Transverse colon (tissue), 4 donors: ENCODE results near the gene CASP8. TPM values are rescaled to one million over a fixed set of nuclear protein-coding genes. Genes with fewer than 3 reads are reported as not detected.

ENCODE experiments used
- DNase-seq: peaks from one replicate; pipeline ENCODE4 v3.0.0-alpha.2; 2019
- H3K27ac ChIP-seq, 4 donors: fragments of 200-600 bp; sonication (generic); 2 replicates each; pipeline ENCODE4 v1.5.1; 2016 to 2018; ENCODE audit warnings: inconsistent platforms in 4 of 4
- H3K27me3 ChIP-seq: fragments of 200-600 bp; sonication (generic); 2 replicates; pipeline ENCODE4 v1.5.1; 2017; ENCODE audit warnings: inconsistent platforms
- H3K36me3 ChIP-seq, 4 donors: fragments of 200-600 bp; sonication (generic); 2 replicates each; pipeline ENCODE4 v1.5.1; 2017 to 2019; ENCODE audit warnings: inconsistent platforms in 4 of 4
- H3K4me1 ChIP-seq, 4 donors: fragments of 200-600 bp; sonication (generic); 2 replicates each; pipeline ENCODE4 v1.5.1; 2017 to 2020; ENCODE audit warnings: inconsistent platforms in 4 of 4
- H3K4me3 ChIP-seq, 4 donors: fragments of 200-600 bp; sonication (generic); 1 replicate in 1 of 4; 2 replicates in 3 of 4; pipeline versions ENCODE4 v1.5.1 to v1.6.1; 2017 to 2019; ENCODE audit warnings: inconsistent platforms in 4 of 4
- H3K9me3 ChIP-seq, 2 donors: fragments of 200-600 bp; sonication (generic); 2 replicates each; pipeline ENCODE4 v1.5.1; 2017 to 2019; ENCODE audit warnings: inconsistent platforms in 2 of 2
- EP300 ChIP-seq: sonication (generic); formaldehyde crosslinking; IDR thresholded peaks from one replicate; pipeline ENCODE4 v1.6.1; 2017; ENCODE audit warnings: antibody characterized with exemption, low read depth
- POLR2A ChIP-seq: fragments of 450-650 bp; IDR thresholded peaks from one replicate; pipeline ENCODE4 v1.6.1; 2016; ENCODE audit warnings: antibody characterized with exemption, mild to moderate bottlenecking, moderate library complexity
- POLR2AphosphoS5 ChIP-seq, 3 donors: sonication (generic); formaldehyde crosslinking; IDR thresholded peaks; one replicate each; pipeline ENCODE4 v1.6.1; 2016; ENCODE audit warnings: antibody characterized with exemption in 3 of 3
- WGBS, 2 donors: methylation state at CpG; one replicate each; pipeline ENCODE4 v1.1.5; 2018; ENCODE audit warnings: low coverage in 1 of 2; 5-methylcytosine and 5-hydroxymethylcytosine counted together
- in situ Hi-C, 4 donors: fragments of 200-750 bp; cut with MboI; loops; one replicate each; pipeline versions ENCODE4 v1.15.0 to v1.15.1; 2017; ENCODE audit warnings: low sequenced_read_pairs in 3 of 4, low pct_ligation_motif_present in 1 of 4, low pct_unique_long_range_greater_than_20kb in 1 of 4
- intact Hi-C: fragments of 100-400 bp; cut with DNase I; formaldehyde crosslinking; loops from one replicate; pipeline ENCODE4 v1.15.1; 2023; ENCODE audit warnings: low total_unique reads
- total RNA-seq, 4 donors: library from RNA; depleted of rRNA; stranded (reverse); fragments of >200 nt; gene quantifications; one replicate each; pipeline ENCODE4 v1.1.0, GENCODE V29; 2016
- TF ChIP-seq, protein P1 (sequence below), 5 experiments: fragments of 200-600 bp in 3 of 5; fragments of 450-650 bp in 2 of 5; sonication (generic) in 3 of 5; IDR thresholded peaks; 1 replicate in 2 of 5; 2 replicates in 3 of 5; pipeline ENCODE4 v1.5.1; 2016 to 2017; ENCODE audit warnings: antibody characterized with exemption in 5 of 5, inconsistent platforms in 3 of 5, mild to moderate bottlenecking in 2 of 5, moderate library complexity in 1 of 5

Gene CASP8
- total RNA-seq, 4 donors from 2014 or later: 27.6 to 55.7 (median 40.5) TPM

DNA sequence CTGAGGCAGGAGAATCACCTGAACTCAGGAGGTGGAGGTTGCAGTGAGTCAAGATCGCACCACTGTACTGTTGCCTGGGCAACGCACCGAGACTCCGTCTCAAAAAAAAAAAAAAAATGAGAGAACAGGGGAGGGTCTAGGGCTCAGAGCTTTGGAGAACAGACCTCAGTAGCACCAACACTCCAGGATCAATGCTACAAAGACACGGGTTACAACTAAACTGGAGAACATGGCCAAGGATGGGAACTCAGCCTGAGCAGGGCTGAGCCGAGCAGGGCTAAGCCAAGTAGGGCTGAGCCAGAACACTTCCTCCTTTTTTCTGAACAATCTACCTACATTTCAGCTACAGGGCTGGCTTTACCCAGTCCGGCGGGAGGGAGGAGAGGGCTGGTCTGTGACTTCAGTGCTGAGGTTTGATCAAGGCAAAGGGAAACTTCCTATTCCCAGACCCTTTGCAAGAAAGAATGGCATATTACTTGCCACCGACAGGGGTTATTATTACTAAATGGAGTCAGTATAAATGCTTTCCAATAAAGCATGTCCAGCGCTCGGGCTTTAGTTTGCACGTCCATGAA lies 2.9 kb upstream of the CASP8 start:
- TF ChIP-seq EP300: no peak
- TF ChIP-seq POLR2AphosphoS5 (IDR thresholded peaks at IDR 0.05): no peak
- TF ChIP-seq, protein P1, sequence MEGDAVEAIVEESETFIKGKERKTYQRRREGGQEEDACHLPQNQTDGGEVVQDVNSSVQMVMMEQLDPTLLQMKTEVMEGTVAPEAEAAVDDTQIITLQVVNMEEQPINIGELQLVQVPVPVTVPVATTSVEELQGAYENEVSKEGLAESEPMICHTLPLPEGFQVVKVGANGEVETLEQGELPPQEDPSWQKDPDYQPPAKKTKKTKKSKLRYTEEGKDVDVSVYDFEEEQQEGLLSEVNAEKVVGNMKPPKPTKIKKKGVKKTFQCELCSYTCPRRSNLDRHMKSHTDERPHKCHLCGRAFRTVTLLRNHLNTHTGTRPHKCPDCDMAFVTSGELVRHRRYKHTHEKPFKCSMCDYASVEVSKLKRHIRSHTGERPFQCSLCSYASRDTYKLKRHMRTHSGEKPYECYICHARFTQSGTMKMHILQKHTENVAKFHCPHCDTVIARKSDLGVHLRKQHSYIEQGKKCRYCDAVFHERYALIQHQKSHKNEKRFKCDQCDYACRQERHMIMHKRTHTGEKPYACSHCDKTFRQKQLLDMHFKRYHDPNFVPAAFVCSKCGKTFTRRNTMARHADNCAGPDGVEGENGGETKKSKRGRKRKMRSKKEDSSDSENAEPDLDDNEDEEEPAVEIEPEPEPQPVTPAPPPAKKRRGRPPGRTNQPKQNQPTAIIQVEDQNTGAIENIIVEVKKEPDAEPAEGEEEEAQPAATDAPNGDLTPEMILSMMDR (IDR thresholded peaks at IDR 0.05): peak in 3 of 5 experiments; percentile 12 to 35 (median 26)
- intact Hi-C loops: loop anchor here (10.0 kb wide), 1 partner anchor 107 kb away; no protein-coding TSS in a partner anchor

DNA sequence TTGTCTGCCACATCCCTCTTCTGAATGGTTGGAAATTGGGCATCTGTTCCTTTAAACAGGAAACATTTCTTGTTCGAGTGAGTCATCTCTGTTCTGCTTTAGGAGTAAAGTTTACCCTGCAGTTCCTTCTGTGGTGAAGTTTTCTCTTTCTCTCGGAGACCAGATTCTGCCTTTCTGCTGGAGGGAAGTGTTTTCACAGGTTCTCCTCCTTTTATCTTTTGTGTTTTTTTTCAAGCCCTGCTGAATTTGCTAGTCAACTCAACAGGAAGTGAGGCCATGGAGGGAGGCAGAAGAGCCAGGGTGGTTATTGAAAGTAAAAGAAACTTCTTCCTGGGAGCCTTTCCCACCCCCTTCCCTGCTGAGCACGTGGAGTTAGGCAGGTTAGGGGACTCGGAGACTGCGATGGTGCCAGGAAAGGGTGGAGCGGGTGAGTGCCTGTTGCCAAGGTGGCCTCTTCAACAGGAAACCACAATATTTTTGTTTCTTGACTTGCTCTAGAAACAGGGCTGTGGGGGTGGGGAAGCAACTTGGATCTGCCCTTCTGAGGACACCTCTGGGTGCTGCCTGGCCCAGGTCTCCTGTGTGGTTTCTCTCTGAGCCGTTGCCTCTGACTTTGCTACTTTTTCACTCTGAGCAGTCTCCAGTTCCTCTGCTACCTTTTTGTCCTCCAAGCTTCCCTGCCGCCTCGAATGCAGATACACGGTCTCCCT lies 2.2 kb upstream of the CASP8 start:
- 0% methylated on average over 8 to 10 of the region's 10 CpGs for WGBS, 2 donors
- Histone ChIP-seq H3K36me3 (no peaks in the 10 kb centered on the region), H3K4me1 (peaks cover 7 to 63% (median 28%) of the 10 kb centered on the region in 4 donors), H3K9me3 (no peaks in the 10 kb centered on the region), H3K4me3 (peak overlapping the region; percentile 10 to 76 (median 54)), H3K27ac (peak overlapping the region; percentile 92 to 97 (median 94)), H3K27me3 (no peaks in the 10 kb centered on the region)
- DNase-seq: peak; percentile 92
- TF ChIP-seq POLR2AphosphoS5 (IDR thresholded peaks at IDR 0.05) (peak in 2 of 3 donors; percentile 18 to 74), EP300 (no peak), POLR2A (peak; percentile 62)
- TF ChIP-seq, protein P1 (IDR thresholded peaks at IDR 0.05): peak in 1 of 5 experiments; percentile 8
- in situ Hi-C loops (no loop called here), intact Hi-C loops (loop anchor here (10.0 kb wide), 1 partner anchor 107 kb away; no protein-coding TSS in a partner anchor)

More for the DNA sequence above, 2.9 kb upstream of the CASP8 start:
- Histone ChIP-seq H3K4me3 (peak overlapping the region; percentile 10 to 76 (median 54)), H3K36me3 (no peaks in the 10 kb centered on the region), H3K27ac (peak overlapping the region; percentile 92 to 97 (median 94)), H3K27me3 (no peaks in the 10 kb centered on the region), H3K4me1 (peaks cover 5 to 58% (median 26%) of the 10 kb centered on the region in 4 donors), H3K9me3 (no peaks in the 10 kb centered on the region)
- WGBS, 2 donors: 6% methylated on average over 6 to 12 of the region's 12 CpGs
- in situ Hi-C loops: no loop called here
- DNase-seq: peak; percentile 62

GRCh38 chr2:201258666-201259615 lies 1.4 kb upstream of the CASP8 start:
- TF ChIP-seq POLR2AphosphoS5 (IDR thresholded peaks at IDR 0.05) (no peak), POLR2A (no peak), EP300 (no peak)
- TF ChIP-seq, protein P1 (IDR thresholded peaks at IDR 0.05): no peak
- Histone ChIP-seq H3K27ac (peak overlapping the region; percentile 92 to 97 (median 94)), H3K4me3 (peak overlapping the region; percentile 10 to 76 (median 54)), H3K27me3 (no peaks in the 10 kb centered on the region), H3K36me3 (no peaks in the 10 kb centered on the region), H3K4me1 (peaks cover 7 to 62% (median 28%) of the 10 kb centered on the region in 4 donors), H3K9me3 (no peaks in the 10 kb centered on the region)
- DNase-seq: no peak
- intact Hi-C loops (loop anchor here (10.0 kb wide), 1 partner anchor 106 kb away; no protein-coding TSS in a partner anchor), in situ Hi-C loops (no loop called here)
- 25 to 28% methylated on average over 12 to 15 of the region's 15 CpGs for WGBS, 2 donors
